GM19467 (cell line): Measurements from ENCODE around the gene PPP2R1B.
A peak's percentile ranks its signal among the peaks of the same experiment; 100 is the strongest.

ENCODE experiments used
- ATAC-seq: cut with Tn5 transposase; IDR thresholded peaks from one replicate; pipeline ENCODE4 v1.9.1; 2021; ENCODE audit warnings: mild to moderate bottlenecking, moderate library complexity; ENCODE audit not compliant: unreplicated experiment

Gene PPP2R1B

GRCh38 chr11:111765984-111766833 is at the start of gene PPP2R1B:
PPP2R1B (minus strand) TSS chr11:111766389; CDS start chr11:111766361, 28 bp downstream.
- ATAC-seq, result peak; percentile 75

DNA sequence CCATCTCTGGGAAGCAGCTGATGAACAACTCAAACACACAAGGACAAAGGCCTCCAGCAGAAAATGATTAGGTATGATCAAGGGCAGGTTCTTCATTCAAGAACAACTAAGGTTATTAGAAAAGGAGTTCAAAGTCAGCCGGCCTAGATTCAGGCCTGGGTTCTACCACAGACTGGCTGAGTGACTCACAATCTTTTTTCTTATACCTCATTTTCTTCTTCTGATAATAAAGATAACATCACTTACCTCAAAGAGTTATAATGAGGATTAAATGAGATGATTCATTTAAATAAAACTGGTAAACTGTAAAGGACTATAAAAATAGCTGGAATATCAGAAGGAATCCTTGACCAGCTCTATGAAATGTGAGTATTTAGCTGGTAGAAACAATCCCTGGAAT is 49.3 kb upstream of the PPP2R1B start:
- no peak for ATAC-seq

DNA sequence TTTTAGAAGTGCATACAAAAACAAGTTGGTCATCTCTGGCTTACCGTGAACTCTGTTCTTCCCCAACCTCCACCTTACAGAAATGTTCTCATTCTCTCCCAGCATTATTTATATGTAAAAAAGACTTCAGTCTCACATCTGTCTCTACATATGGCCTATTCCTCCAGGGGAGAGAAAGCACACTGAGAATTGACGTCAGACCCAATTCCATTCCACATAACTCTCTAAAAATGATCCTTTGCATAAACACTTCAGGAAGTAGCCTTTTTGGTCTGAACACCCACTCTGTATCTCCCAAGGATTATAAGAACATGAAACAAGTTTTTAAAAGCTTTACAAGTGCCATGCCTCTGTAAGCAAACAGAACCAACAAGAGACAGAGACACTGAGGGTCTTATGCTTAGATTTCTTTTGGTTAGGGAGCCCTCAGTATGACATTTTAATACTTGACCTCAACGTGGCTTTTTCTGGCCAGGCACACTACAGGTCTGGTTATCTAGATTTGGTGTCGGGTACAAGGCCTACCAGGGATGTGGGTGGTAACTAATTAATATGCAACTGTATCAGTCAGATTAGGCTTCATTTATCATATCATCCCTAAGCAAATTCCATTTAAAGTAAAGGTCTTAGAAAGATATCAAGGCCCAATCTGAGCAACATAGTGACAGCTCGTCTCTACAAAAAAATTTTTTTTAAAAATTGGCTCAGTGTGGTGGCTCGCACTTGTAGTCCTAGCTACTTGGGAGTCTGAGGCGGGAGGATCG is 48.5 kb upstream of the PPP2R1B start:
- no peak for ATAC-seq

- no peak for ATAC-seq
Observed at GRCh38 chr11:111814106-111814505, 47.9 kb upstream of the PPP2R1B start.

DNA sequence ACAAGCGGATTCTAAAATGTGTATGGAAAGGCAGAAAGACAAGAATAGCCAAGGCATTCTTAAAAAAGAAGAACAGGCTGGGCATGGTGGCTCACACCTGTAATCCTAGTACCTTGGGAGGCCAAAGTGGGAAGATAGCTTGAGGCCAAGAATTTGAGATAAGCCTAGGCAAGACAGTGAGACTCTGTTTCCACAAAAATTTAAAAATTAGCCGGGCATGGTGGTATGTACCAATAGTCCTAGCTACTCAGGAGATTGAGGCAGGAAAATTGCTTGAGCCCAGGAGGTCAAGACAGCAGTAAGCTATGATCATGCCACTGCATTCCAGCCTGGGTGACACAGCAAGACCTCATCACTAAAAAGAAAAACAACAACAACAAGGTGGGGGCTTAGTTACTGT is 46.0 kb upstream of the PPP2R1B start:
- ATAC-seq, result no peak

- ATAC-seq, result no peak
Observed at GRCh38 chr11:111811445-111811844, 45.3 kb upstream of the PPP2R1B start.

- ATAC-seq, result no peak
Observed at GRCh38 chr11:111808834-111809233, 42.6 kb upstream of the PPP2R1B start.

DNA sequence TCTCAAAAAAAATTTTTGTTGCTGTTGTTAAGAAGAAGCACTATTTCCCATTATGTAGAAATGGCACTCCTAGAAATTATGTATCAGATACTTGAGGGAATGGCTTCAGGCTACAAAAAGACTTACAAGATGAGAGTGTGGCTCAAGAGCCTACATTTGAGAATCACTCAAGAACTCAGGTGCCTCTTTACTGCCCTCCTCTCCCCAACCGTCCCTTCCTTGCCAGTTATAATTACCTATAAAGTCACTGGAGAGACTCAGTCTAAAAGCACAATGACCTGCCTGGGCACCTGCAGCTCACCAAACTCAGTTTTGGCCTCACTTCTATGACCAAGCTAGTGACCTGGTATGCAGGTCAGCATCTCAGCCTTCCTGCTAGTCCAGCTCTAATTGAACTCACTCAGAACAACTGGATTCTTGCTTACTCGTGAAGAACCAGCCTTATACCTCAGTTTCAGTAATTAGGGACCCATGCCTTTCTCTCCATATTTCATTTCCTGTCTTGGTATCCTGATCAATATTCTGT is 41.9 kb upstream of the PPP2R1B start:
- no peak for ATAC-seq

DNA sequence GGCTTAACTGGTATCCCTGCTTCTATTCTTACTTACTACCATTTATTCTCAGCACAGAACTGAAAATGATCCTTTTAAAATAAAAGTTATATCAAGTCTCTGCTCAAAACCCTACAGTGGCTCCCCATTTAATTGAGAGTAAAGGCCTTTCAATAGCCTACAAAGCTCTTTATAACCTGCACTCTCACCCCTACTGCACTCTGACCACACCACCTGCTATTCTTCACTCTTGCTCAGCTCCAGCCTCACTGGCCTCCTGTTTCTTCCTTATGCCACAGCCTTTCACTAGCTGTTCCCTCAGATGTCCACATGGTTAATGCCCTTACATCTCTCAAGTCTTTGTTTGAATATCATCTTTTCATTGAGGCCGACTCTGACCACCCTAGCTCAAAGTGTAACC is 40.9 kb upstream of the PPP2R1B start:
- no peak for ATAC-seq

DNA sequence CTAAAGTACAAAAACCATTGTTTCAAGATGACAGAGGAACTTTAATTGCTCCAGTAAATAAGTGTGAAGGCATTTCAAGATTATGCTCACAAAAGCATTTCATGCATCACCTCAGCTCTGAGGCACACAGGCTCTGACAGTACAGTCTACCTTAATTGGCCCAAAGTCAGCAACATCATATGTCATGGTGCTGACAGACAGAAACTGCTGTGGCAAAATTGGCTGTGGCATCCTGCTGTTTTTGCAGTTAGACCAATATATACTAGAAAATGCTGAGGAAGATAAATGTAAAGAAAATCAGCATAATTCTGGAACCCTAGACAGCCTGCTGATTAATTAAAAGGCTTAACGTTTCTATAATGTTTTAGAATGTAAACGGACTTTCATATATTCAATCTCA is 34.9 kb upstream of the PPP2R1B start:
- no peak for ATAC-seq

GRCh38 chr11:111798279-111798678 is 32.1 kb upstream of the PPP2R1B start:
- ATAC-seq, result no peak

GRCh38 chr11:111797145-111797581 is 31.0 kb upstream of the PPP2R1B start:
- no peak for ATAC-seq

GRCh38 chr11:111796696-111797095 is 30.5 kb upstream of the PPP2R1B start:
- no peak for ATAC-seq

- ATAC-seq, result no peak
Observed at GRCh38 chr11:111795334-111795985, 29.3 kb upstream of the PPP2R1B start.

DNA sequence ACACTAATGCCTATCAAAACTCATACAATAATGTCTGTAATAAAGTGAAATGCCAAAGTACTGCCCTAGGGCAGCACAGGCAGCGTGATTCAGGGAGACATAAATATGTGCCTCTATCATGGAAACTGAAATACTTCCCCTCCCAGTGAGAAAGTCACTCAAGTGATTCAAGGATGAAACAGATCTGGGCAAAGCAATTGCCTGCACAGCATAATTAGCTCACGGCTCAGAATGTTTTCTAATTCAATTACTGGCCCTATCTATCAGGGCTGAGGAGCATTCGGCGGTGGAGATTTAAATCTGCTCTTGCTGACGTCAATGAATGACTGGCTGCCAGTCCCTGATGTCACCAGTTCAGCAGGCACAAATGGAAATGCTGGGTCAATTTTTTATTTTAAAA is 27.7 kb upstream of the PPP2R1B start:
- ATAC-seq, result no peak

DNA sequence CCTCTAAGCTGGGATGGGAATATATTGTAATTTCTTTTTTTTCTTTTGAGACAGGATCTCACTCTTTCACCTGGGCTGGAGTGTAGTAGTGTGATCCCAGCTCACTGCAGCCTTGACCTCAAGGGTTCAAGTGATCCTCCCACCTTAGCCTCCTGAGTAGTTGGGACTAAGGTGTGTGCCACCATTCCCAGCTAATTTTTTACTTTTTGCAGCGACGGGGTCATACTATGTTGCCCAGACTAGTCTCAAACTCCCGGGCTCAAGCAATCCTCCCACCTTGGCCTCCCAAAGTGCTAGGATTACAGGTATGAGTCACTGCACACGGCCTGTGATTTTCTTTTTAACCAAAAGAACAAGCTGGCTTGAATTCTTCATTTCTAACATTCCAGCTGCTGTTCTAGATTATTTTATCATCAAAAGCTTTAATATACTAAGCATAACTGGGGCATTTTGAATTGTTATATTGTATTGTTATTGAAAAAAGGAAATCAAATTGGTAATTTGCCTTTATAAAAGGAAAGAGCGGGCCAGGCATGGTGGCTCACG is 26.8 kb upstream of the PPP2R1B start:
- ATAC-seq, result no peak

DNA sequence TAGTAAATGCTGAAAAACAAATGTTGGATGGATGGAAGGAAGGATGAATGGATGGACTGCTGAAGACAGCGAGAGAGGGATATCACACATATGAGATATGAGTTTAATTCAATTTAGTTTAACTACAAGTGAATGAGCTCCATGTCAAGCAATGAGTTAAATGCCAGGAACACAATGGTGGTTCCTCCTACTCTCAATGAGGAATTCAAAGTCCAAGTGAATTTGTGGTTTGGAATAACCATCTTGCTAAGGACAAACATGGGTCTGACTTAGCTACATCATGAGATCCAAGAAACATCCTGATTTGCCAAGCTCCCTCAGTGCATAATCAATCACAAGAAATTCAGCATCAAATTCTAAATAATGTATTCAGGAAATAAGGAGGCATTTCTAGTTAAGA is 26.1 kb upstream of the PPP2R1B start:
- ATAC-seq, result no peak

GRCh38 chr11:111788464-111788863 is 22.3 kb upstream of the PPP2R1B start:
- no peak for ATAC-seq

DNA sequence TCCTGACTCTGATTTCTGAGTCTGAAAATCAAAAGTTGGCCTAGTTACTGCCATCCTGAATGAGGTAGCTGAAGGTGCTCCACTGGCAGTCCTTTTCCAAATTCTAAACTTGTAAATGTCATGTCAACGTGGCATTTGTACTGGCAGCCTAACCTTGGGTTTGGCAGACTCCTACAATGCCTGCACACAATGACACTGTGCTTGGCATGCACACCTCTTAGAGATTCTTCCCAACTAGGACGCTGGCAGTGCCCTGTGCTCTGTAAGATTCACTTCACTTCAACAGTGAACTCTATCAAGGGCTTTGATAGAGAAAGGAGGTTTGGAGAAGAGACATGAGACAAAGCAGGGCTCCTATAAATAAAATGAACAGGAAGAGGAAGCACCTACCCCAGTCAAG is 21.9 kb upstream of the PPP2R1B start:
- no peak for ATAC-seq

DNA sequence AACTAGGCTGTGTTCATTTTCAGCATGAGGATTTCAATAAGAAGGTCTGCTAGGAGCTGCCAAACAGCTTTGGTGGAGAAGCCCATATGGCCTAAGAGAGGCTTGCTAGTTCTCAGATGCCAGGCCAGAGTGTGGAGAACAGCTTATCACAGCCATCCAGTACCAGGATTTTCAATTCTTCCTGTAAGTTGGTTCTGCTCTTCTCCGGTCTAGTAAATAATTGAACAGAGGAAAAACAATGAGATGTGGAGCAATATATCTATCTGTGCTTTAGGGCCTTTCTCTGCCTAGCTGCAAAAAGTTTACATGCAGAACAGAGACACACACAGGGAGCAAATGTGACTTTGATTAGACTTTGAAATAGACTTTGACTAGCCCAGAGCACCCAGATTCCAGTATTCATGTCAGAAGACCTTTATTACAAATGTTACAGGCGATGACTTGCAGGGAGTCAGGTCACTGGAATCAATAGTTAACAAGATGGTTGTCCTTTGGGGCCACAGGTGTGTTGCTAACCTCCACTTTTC is 19.8 kb upstream of the PPP2R1B start:
- ATAC-seq, result no peak

GRCh38 chr11:111785076-111785475 is 18.9 kb upstream of the PPP2R1B start:
- ATAC-seq, result no peak
